ENCODE data around the gene TNFSF12.

The TNFSF12 gene

DNA sequence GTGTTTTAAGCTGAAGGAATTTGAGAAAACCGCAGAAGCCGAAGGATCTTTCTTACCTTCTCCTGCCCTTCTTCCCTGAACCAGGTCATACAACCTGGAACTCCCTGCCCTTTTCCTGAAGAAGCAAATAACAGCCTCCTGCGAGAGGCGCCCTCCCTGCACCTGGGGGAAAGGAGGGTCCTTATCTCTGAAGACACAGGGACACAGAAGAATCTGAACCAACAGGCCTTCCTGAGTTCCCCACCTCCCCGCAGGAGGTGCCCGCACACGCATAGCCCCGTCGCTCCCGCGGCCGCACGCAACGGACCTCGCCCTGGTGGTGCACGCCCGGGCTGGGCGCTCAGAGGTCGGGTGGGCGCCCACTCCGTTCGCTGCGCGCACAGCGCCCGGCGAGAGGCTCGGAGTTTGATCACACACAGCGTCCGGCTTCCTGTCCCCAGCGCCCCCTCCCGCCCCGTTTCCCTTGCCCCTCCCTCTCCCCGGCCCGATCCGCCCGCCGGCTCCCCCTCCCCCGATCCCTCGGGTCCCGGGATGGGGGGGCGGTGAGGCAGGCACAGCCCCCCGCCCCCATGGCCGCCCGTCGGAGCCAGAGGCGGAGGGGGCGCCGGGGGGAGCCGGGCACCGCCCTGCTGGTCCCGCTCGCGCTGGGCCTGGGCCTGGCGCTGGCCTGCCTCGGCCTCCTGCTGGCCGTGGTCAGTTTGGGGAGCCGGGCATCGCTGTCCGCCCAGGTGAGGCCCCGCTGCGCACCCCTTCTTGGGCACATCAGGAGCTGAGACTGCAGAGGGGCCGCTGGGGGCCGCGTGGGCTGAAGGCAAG lies at the start of gene TNFSF12:
TSS of gene TNFSF12 (plus strand) at position 474 of the 816 bp plus-strand sequence. CDS start at position 570, 96 bp downstream.
- peak within 1 kb of the TSS; percentile 67 for H3K4me3 ChIP-seq (ENCODE audit: low read depth, low read length)

DNA sequence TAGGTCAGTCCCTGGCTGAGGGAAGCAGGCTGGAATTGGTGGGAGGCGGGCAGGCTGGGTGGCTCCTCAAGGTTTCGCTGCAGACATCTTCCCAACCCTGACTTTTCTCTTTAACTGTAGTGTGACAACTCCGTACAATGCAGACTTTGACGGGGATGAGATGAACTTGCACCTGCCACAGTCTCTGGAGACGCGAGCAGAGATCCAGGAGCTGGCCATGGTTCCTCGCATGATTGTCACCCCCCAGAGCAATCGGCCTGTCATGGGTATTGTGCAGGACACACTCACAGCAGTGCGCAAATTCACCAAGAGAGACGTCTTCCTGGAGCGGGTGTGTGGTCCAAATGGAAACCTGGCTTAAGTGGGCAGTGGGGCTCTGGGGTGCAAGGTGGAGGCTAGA lies 49.7 kb upstream of the TNFSF12 start:
- no peak overlapping the region for H3K4me3 ChIP-seq (ENCODE audit: low read depth, low read length)

GRCh38 chr17:7501729-7502128 lies 47.1 kb upstream of the TNFSF12 start:
- no peak overlapping the region for H3K4me3 ChIP-seq (ENCODE audit: low read depth, low read length)

- no peak overlapping the region for H3K4me3 ChIP-seq (ENCODE audit: low read depth, low read length)
These were observed 46.5 kb upstream of the TNFSF12 start for GRCh38 chr17:7502171-7502847.

DNA sequence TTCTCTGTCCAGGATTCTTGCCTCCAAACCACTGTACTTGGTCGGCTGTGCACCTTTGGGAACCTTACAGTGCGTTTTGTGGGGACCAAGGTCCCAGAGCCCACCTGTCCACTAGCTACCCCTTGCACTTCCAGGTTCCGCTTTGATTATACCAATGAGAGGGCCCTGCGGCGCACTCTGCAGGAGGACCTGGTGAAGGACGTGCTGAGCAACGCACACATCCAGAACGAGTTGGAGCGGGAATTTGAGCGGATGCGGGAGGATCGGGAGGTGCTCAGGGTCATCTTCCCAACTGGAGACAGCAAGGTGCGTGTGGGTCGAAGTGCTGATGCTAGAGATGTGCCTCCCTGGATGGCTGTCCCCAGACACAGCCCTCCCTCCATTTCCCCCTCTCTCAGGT lies 45.9 kb upstream of the TNFSF12 start:
- H3K4me3 ChIP-seq (ENCODE audit: low read depth, low read length), result no peak overlapping the region

DNA sequence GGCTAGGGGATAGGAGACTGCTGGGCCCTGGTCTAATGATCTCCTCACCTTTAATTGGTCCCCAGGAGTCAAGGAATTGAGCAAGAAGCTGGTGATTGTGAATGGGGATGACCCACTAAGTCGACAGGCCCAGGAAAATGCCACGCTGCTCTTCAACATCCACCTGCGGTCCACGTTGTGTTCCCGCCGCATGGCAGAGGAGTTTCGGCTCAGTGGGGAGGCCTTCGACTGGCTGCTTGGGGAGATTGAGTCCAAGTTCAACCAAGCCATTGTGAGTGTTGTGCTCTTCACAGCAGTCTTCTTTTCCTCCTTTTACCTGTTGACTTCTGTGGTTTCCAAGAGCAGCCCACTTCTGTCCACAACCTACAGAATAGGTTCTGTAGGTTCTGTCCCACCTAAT lies 45.3 kb upstream of the TNFSF12 start:
- no peak overlapping the region for H3K4me3 ChIP-seq (ENCODE audit: low read depth, low read length)

GRCh38 chr17:7508145-7508544 lies 40.7 kb upstream of the TNFSF12 start:
- no peak overlapping the region for H3K4me3 ChIP-seq (ENCODE audit: low read depth, low read length)

- no peak overlapping the region for H3K4me3 ChIP-seq (ENCODE audit: low read depth, low read length)
These were observed 40.0 kb upstream of the TNFSF12 start for GRCh38 chr17:7508846-7509245.

DNA sequence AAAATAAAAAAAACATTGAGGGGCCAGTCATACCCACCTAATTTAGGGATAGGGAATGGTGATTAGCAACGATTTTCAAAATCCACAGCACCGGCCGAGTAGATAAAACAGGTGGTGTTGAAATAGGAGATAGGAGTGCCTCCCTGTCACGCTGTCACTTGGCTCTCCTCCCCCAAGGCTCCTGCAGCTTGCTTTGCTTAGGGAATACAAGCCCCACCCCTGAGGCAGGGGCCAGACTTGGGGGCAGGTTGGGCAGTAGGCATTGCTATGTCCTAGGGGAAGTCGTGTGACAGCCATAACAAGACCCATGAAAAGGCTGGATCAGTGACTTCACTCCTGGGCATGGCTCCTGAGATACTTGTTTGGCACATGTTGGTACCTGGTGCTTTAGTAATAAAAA lies 38.9 kb upstream of the TNFSF12 start:
- no peak overlapping the region for H3K4me3 ChIP-seq (ENCODE audit: low read depth, low read length)

- H3K4me3 ChIP-seq (ENCODE audit: low read depth, low read length), result no peak overlapping the region
These were observed 37.8 kb upstream of the TNFSF12 start for GRCh38 chr17:7511108-7511507.

DNA sequence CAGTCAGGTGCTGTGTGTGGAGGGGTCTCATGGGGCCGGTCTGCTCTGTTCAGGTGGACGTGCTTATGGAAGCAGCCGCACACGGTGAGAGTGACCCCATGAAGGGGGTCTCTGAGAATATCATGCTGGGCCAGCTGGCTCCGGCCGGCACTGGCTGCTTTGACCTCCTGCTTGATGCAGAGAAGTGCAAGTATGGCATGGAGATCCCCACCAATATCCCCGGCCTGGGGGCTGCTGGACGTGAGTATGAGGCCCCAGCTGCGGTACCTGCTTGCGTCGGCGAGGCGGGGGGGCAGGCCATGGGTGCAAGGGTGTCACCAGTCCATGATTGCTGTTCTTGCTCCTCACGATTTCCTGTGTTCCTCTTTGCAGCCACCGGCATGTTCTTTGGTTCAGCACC lies 36.8 kb upstream of the TNFSF12 start:
- no peak overlapping the region for H3K4me3 ChIP-seq (ENCODE audit: low read depth, low read length)

DNA sequence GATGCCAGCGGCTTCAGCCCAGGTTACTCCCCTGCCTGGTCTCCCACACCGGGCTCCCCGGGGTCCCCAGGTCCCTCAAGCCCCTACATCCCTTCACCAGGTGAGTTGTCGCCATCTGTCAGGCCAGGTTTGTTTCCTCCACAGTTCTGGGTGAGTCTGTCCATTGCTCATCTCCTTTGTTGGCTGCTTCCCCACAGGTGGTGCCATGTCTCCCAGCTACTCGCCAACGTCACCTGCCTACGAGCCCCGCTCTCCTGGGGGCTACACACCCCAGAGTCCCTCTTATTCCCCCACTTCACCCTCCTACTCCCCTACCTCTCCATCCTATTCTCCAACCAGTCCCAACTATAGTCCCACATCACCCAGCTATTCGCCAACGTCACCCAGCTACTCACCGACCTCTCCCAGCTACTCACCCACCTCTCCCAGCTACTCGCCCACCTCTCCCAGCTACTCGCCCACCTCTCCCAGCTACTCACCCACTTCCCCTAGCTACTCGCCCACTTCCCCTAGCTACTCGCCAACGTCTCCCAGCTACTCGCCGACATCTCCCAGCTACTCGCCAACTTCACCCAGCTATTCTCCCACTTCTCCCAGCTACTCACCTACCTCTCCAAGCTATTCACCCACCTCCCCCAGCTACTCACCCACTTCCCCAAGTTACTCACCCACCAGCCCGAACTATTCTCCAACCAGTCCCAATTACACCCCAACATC lies 35.9 kb upstream of the TNFSF12 start:
- no peak overlapping the region for H3K4me3 ChIP-seq (ENCODE audit: low read depth, low read length)

- H3K4me3 ChIP-seq (ENCODE audit: low read depth, low read length), result no peak overlapping the region
These were observed 34.9 kb upstream of the TNFSF12 start for GRCh38 chr17:7513850-7514419.

GRCh38 chr17:7515911-7516610 lies 32.8 kb upstream of the TNFSF12 start:
- no peak overlapping the region for H3K4me3 ChIP-seq (ENCODE audit: low read depth, low read length)

GRCh38 chr17:7523033-7523432 lies 25.8 kb upstream of the TNFSF12 start:
- no peak overlapping the region for H3K4me3 ChIP-seq (ENCODE audit: low read depth, low read length)

DNA sequence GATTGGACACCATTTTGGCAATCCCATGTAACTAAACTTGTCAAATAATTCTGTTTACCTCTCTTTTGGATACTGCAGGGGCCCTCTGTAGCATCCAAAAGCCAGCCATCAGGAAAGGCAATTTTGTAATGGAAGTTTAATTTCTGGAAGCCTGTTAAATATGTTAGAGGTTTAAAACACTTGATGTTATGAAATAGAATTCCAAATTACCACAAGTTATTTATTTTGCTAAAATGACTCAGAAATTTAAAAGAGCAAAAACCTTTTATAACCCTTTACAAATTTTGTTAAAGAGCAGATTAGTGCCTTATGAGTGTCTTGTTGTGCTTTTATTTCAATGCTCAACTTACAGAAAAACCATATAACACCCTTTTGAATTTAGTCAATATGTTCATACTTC lies 20.0 kb upstream of the TNFSF12 start:
- no peak overlapping the region for H3K4me3 ChIP-seq (ENCODE audit: low read depth, low read length)

- H3K4me3 ChIP-seq (ENCODE audit: low read depth, low read length), result no peak overlapping the region
These were observed 18.6 kb upstream of the TNFSF12 start for GRCh38 chr17:7530023-7530900.

DNA sequence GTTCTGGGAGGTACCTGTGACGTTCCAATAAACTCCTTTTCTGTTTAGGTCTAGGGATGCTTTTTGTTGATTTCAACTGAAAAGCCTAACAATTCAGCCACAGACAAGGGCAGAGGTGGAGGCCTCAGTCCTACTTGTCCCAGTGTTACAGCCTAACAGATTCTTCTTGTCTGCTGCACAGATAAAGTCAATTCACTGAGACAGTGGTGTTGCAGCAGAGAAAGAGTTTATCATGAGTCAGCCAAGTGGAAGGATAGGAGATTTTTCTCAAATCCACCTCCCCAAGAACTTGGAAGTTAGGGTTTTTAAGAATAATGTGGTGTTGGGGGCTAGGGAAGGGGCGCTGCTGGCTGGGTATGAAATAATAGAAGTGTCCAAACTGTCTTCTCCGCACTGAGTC lies 10.8 kb upstream of the TNFSF12 start:
- H3K4me3 ChIP-seq (ENCODE audit: low read depth, low read length), result no peak overlapping the region

DNA sequence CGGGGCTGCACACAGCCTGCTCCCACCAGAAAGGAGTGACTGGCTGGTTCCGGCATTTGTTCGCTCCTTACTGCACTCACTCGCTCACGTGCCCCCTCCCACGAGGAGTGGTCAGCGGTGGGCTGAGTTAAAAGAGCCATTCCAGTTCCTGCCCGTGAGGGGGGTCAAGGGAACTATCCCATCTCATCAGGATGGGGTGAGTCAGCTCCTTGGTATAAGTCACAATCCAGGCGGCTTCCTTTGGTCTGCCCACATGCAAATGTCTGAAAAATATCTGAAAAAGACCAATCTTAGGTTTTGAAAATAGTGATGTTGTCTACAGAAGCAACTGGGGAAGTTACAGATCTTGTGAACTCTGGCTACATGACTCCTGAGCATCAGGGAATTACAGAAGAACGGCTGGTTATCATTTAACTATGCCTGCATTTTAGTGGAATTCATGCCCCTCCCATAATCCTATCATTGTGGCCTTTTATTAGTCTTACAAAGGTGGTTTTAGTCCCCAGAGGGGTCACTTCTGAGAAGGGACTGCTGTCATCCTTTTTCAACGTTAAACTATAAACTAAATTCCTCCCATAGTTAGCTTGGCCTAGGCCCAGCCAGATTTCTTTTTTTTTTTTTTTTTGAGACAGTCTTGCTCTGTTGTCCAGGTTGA lies 9.8 kb upstream of the TNFSF12 start:
- H3K4me3 ChIP-seq (ENCODE audit: low read depth, low read length), result no peak overlapping the region
